Measurements from ENCODE around the gene SOST.
A peak's percentile ranks its signal among the peaks of the same experiment; 100 is the strongest.

The SOST gene

DNA sequence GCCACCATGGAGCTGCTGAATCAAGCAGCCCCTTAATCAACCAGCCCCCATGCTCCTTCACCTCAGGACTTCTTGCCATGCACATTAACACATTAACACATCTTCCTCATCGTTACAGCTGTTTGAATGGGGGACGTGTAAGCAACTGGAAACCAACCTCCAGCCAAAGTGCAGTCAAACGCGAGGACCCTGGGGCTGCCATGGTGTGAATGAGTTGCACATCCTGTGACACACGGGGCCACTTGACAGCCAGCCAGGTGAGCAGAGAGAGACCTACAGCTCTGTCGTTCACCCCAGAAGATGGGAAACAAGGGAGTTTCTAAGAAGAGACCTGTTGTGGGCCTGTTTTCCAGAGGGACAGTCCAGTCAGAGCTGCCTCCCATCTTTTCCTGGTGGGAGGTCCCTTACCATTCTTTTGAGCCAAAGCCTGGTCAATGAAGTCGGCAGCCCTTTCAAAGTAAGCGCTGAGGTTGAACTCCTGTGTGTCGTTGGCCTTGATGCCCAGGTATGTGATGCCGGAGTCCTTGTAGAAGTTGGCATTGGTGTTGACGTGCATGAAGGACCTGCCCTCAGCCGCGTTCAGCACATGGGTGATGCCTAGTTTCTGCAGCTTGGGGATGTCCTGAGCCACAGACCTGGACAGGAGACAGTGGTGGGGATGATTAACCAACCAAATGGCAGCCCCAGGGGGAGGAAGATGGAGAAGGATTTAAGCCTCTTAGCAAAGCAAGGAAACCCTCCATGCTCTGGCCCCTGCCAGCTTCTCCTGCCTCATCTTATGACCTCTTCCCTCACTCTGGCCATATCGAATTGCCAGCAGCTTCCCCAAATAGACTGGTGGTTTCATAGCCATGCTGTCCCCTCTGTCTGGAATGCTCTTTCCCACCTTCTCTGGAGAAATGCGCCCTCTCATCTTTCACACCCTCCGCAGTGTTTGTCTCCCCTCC is 16.0 kb upstream of the SOST start:
- DNase-seq = no peak

DNA sequence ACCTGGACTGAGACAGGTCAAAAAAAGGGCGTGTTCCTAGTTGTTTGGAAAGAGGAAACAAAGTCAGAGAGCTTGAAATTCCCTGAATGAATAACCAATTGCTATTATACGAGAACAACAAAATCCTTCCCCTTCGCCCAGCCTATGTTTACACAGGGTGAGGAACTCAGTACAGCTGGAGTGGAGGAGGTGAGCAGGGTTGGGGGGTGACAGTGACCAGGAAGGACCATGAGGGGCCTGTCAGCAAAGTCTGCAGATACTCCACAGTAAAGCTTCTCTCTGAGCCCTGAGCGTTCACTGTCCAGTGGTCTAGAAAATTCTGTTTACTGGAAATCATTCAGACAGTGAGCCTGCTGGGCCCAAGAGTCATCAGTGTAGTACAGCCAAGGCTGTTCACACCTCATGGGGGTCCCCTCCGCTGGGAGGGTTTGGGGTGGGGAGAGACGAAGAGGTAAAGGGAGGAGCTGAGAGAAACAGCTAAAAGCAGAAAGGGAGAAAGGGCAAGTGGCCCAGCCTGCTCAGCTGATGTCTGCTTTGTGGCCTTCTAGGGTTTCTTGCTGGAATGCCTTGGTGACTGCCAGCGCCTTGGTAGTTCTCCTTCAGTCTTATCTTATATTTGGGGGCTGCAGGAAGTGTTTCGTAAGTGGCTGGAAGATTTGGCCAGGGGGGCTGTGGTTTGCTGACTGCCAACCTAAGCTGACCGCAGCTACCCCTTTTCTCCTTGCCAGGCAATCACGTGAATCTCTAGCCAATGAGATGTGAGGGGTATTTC is 14.5 kb upstream of the SOST start:
- DNase-seq = no peak

DNA sequence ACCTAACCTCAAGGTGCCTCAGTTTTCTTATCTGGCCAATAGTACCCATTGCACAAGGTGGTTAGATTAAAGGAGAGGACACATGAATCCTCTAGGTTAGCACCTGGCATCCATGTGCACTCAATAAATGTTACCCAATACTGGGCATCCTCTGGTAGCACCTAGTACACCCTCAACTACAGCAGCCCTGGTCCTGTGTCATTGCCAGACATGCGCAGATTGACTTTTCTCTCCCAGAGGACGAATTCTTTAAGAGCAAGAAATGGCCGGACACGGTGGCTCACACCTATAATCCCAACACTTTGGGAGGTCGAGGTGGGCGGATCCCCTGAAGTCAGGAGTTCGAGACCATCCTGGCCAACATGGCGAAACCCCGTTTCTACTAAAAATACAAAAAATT is 12.9 kb upstream of the SOST start:
- DNase-seq = no peak

DNA sequence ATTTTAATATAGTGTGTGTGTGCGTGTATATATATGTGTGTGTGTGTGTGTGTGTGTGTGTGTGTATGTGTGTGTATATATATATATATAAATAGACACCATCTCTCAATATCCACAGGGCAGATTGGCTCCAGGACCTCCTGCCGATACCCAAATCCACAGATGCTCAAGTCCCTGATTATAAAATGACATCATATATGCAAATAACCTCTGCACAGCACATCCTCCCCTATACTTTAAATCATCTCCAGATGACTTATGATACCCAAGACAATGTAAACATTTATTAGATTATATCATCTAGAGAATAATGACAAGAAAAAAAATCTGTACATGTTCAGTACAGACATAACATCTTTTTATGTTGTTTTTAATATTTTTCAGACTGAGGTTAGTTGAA is 12.4 kb upstream of the SOST start:
- no peak for DNase-seq

DNA sequence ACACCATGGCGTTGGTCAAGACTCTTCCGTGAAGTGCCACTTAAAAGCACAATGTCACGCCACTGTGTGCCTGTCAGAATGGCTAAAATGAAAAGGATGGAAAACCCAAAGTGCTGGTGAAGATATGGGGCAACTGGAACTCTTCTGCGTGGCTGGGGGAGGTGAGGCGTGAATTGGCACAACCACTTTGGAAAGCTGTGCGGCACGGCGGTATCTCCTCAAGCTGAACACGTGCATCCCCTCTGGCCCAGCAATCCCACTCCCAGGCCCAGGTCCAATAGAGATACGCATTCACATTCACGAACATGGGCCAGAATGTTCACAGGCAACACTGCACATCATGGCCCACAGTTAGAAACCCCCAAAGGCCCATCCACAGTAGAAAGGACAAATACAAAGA is 11.3 kb upstream of the SOST start:
- no peak for DNase-seq

DNA sequence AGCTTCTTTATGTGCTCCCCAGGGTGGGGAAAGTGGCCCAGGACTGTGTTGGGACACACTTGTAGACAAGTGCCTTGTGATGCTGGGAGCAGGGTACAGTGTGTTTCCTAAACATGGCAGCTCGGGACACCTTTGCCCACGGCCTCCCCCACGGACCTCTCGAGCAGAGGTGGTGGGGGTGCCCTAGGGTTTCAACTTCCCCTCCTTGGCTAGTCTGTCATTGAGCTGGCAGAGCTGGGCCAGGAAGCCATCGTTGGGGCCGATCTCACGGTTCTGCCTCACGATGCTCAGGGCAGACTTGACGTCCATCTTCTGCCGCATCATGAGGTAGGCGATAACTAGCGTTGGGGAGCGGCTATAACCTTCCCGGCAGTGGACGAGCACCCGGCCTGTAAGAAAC is 10.8 kb upstream of the SOST start:
- no peak for DNase-seq

DNA sequence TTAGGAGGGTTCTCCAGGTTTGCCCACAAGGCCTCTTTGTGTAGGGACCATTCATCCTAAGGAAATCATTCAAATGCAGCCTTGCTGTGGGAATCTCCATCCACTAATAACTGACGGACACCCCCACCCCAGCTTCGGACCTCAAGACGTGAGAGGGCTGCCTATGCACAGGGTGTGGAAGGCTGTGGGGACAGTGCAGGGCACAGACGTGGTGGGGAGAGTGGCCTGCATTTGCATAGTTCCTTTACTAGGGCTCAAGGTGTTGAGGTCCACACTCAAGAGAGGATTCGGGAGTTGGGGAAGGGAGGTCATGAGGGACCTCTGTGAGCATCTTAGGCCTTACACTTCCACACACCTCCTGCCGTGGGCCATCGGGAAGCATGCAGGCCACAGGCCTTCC is 10.4 kb upstream of the SOST start:
- DNase-seq = no peak

DNA sequence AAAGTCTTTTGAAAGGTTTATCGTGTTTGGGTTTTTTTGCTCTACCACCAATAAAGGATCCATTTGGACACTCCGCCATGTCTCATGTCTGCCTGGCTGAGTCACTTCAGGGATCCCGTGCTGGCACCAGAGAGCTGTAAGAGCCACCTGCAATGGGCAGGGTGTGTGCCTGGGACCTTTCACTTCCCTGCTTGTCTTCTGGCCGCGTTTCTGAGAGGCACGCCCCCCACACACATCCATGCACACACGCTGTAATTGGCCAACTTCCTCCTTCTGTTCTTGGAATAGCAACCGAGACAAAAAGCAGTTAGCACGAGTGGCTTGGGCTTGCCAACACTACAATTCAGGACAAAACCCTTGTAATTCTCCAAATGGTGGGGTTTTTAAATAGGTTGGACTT is 9.8 kb upstream of the SOST start:
- DNase-seq = no peak

DNA sequence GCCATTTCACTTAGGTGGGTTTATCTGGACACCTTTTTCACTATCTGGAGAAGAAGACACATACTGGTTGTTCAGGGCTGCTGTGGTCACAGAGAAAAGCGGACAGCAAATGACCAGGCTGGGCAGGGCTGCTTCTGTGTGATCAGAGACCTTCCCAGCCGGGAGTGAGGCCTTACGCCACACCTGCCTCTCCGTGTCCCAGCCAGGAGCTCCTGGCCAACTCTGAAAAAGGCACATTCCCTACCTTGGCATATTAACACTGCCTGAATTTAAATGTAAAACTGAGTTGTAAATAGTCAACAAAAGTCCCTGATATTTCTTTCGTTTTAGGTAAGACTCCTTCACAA is 9.1 kb upstream of the SOST start:
- no peak for DNase-seq

DNA sequence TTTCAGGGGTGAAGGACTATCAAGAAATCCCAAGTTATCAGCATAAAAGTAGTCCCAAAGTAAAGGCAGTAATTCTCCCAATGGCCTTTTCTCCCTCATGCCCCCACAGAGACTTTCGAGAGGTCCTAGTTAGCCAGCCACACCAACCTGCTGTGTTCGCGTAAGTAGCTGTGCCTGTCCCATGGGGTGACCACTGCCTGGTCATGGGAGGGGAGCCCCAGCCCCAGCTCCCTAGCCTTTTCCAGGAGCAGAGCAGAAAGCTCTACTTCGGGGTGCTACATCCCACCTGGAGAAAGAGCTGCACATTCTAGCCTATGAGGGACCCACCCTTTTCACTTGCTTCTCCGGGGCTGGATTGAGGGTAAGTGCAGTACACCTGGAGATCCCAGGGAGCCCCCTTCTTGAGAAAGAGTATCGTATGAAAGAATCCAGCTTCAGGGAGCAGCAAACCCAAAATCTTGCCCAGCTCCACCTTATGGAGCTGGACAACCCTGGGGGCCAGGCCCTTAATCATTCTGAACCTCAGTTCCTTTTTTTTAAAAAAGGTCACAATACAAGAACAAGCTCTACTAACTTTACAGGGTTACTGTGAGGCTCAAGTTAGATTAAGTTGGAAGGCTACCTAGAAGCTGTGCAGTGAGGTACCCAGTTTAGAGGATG is 8.6 kb upstream of the SOST start:
- DNase-seq = no peak

DNA sequence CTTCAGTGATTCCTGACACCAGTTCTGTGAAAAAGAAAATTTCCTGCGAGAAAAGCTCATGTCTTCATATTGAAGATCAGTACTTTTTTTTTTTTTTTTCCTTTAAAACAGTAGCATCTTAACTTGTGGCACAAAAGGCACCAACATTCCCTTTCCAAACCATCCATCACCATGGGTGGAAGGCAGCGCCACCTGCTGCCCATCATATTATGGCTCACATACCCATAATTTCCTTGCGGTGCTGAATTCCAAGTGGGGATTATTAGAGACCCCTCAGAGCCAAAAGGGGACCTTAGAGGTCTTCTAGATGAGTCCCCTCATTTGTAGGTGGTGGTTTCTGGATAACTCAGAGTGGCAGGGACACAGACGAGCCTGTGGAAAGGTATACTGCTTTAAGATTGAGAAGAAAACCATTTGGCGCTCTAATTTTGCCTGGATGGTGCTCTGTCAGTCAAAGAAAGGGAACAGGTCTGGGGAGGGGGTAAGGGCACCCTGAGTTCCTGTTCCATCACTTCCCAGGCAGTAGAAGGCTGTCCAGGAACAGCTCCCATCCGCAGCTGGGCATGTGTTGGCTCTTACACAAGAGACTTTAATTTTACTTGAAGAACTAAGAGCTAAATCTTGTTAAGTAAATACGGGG is 7.9 kb upstream of the SOST start:
- no peak for DNase-seq

DNA sequence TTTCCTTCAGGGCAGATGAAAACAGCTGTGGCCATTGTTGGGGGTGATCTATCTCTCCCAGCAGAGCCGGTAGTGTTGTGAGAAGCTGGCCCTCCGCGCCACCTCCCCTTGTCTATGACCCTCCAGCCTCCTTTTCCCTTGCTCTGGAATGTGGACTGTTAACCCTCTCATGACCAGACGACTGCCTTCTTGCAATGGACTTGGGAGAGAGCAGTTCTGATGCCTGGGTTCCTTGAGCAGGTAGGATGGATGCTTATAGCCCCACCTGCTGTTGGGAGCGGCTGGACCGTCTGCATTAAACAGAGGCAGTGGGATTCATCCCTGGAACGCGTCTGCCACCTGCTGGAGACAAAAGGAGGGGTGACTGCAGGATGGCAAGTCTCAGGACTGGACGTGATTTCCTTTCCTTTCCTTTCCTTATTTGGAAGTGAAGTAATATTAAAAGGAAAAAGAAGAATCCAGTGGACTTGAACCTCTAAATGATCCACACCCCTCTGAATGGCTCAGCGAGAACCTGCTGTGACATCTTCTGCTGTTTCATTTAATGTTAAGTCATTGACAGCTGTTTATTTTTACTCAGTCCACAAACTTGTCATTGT is 1.8 kb upstream of the SOST start:
- DNase-seq = peak; percentile 70

DNA sequence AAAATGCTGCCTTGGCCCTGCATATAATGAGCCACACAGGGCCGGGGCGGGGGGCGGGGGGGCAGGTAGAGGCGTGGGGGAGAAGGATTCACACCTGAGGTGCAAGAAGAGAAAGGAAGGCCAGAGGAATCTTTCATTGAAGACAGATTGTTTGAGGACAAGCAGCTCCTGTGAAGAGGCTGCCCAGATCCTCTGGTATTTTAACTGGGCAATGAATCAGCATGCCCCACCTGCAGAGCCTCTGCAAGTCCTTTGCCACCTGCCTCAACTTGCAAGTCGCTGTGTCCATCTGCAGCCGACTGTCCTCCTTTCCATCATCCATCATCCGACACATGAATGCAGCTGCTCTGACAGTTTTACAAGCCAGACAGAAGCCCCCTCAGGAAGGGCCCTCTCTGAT is 1.2 kb upstream of the SOST start:
- no peak for DNase-seq

DNA sequence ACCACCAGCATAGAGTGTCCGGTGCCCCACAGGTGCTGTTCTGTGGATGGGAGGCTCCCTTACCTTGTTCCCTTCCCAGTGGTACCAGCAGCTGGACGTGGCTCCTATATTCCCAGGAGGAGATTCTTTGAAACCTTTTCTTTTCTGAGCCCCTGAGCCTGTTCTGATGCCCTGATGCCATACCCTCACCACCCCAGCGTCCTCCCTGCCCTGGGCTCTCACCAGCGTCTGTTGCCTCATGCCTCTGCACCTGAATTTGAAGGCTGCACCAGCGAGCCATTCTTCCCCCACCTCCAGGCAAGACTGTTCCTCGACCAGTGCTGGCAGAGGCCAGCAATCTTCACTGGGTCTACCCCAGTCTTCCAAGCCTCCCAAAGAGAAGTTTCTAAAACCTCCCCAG is 505 bp downstream of the SOST start:
- no peak for DNase-seq

DNA sequence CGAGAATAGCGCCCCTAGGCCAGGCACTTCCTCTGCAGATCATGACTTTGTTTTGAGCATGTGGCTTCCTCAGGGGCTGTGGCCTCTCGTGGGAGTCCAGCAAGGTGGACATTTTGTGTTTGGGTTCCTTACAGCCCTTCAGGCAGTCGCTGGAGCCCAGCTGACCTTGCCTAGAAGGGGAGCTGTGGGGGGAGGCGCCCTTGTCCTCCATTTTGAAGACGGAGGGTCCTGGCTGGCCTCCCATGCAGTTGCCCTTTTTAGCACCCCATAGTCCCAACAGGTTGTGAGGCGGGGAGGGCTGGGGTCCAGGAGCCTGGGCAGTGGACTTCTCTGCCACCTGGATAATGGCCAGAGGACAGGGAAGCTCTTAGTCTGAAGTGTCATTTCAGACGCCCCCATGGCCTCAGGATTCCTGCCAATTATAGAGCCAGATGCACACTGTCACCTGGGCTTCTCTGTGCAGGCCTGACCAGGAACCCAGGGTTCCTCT is 1.4 kb downstream of the SOST start:
- DNase-seq = no peak

DNA sequence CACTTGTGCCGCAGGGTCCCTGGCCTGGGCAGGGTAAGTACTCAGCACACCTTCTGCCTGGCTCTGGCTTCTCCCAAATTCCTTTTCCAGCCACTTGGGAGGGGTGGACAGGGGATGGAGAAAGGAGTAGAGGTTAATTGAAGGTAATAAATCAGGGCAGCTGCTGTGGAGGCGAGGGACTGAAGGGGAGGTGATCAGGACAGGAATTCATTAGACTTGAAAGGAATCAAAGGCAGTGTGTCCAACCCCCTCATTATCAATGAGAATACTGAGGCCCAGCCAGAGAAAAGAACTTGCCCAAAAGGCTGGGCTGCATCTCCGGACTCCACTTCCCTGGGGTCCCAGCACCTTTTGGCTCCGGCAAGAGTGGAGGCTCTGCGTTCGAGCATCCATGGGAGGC is 2.4 kb downstream of the SOST start:
- DNase-seq = no peak

DNA sequence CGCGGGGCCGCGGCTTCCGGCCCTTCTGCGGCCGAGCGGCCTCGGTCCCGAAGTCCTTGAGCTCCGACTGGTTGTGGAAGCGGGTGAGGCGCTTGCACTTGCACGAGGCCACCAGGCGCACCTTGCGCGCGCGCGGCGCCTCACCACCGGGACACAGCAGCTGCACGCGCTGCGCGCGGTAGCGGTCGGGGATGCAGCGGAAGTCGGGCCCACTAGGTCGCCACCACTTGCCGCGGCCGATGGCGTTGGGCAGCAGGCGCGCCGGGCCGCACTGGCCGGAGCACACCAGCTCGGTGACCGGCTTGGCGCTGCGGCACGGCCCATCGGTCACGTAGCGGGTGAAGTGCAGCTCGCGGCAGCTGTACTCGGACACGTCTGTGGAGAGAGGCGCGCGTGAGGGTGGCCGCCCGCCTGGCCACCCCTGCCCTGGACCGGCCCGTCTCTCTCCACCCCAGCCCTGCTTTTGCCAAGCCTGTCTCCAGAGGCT is 3.2 kb downstream of the SOST start:
- no peak for DNase-seq

DNA sequence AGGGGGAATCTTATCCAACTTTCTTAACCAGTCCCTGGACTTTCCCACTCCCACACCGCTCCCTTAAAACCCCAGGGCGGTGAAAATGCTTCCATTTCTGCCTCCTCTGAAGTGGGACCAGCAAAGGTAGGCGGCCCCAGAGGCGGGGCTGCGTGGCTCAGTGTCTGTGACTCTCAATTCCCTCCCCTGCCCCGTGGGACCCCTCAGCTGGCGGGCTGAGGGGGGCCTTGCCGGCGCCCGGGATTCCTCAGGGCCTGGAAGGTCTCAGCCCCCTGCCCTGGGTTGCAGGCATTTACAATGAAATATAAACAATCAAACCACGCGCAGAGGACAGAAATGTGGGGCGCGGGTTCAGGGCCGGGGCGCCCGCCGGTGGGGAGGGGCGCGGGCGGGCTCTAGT is 3.6 kb downstream of the SOST start:
- no peak for DNase-seq

DNA sequence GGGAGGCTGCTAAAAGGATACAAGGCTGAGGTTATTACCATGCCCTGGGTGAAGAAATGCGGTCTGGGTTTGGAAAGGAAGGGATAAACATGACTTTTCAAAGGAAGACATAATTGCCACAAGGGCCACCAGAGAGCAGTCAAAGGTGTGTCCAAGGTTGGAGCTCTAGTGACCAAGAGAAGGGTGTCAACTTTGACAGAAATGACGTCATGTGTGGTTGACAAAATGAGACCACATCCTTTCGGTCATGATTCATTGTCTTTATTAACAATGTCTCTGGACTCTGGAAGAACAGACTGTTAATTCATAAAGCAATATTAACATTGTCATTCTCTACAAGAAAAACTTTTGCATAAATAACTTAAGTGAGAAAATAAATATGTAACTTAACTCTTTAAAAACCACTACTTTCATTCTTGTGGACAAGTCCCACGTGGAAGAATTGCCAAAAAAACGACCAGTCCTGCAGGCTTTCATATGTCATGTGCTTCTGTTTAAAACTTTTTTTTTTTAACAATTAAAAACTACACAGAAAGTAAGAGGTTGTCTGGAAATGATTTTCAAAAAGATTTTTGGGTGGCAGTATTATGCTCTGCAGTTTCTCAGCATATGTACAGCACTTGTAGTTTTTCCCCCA is 5.0 kb downstream of the SOST start:
- DNase-seq = no peak

DNA sequence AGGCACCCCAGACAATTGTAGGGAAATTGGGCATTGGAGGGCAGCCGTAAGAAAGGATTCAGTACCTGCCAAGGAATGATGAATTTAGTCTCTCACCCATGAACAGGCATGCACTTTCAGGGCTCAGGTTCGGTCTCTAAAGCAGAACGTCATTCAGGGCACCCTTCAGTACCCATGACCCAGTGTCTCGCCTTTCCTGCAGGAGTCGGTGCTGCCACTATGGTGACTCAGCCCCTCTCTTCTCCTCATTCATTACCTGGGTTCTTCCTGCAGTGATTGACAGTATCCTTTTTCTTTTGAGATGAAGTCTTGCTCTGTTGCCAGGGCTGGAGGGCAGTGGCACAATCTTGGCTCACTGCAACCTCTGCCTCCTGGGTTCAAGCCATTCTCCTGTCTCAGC is 8.4 kb downstream of the SOST start:
- no peak for DNase-seq

DNA sequence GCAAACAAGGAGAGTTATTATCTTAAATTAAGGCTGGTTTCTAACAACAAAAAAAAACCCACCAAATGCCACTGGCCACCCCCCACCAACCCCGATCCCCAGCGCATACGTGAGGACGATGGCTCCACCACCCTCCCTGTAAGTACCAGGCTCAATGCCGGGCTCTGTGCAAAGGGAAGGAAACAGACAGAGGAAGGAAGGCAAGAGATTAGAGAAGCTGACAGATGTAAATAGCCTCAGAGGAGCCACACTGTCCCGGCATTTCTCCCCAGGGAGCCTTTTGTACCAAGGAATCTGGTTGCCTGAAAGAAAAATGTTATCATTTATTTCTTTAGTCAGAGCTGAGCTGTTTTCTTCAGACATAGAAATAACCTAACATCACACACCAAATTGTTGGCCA is 13.1 kb downstream of the SOST start:
- no peak for DNase-seq

DNA sequence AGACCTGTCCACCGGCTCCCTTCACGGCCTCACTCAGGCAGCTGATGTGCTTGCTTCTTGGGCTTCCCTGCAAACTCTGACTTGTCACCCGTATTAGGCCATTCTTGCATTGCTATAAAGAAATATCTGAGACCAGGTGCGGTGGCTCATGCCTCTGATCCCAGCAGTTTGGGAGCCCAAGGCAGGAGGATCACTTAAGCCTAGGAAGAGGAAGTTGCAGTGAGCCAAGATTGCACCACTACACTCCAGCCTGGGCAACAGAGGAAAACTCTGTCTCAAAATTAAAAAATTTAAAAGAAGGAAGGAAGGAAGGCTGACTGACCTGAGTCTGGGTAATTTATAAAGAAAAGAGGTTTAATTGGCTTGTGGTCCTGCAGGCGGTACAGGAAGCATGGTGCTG is 17.0 kb downstream of the SOST start:
- DNase-seq = no peak
